Measurements from ENCODE around the gene YIF1A.

Gene YIF1A

GRCh38 chr11:66289548-66290329 lies 796 bp upstream of the YIF1A start:
- peak overlapping the region; percentile 41 for H3K9ac ChIP-seq (ENCODE audit: low read length)
- H3K4me3 ChIP-seq (ENCODE audit: low read depth, low read length), result peak overlapping the region; percentile 77
- H3K36me3 ChIP-seq (ENCODE audit: control insufficient read depth, insufficient read depth, low read length), result peaks cover 15% of the 10 kb centered on the region
- H3K4me1 ChIP-seq (ENCODE audit: control insufficient read depth, insufficient read depth, low read length), result peaks cover 13% of the 10 kb centered on the region
- H3K27ac ChIP-seq (ENCODE audit: low read depth, low read length), result no peak overlapping the region
- peaks cover 49% of the 10 kb centered on the region for H3K27me3 ChIP-seq (ENCODE audit: control insufficient read depth, insufficient read depth, low read length)
- H3K9me3 ChIP-seq (ENCODE audit: control insufficient read depth, insufficient read depth, low read depth, low read length), result no peaks in the 10 kb centered on the region

- peaks cover 13% of the 10 kb centered on the region for H3K4me1 ChIP-seq (ENCODE audit: control insufficient read depth, insufficient read depth, low read length)
- H3K9ac ChIP-seq (ENCODE audit: low read length), result peak overlapping the region; percentile 76
- peaks cover 22% of the 10 kb centered on the region for H3K36me3 ChIP-seq (ENCODE audit: control insufficient read depth, insufficient read depth, low read length)
- H3K27ac ChIP-seq (ENCODE audit: low read depth, low read length), result no peak overlapping the region; the same call in 1 of the 2 replicates
- H3K27me3 ChIP-seq (ENCODE audit: control insufficient read depth, insufficient read depth, low read length), result peaks cover 35% of the 10 kb centered on the region
- H3K9me3 ChIP-seq (ENCODE audit: control insufficient read depth, insufficient read depth, low read depth, low read length), result no peaks in the 10 kb centered on the region
- peak overlapping the region; percentile 77 for H3K4me3 ChIP-seq (ENCODE audit: low read depth, low read length)
These were observed 863 bp downstream of the YIF1A start for GRCh38 chr11:66287889-66288670.

- Histone ChIP-seq H3K27ac (ENCODE audit: low read depth, low read length) (no peak overlapping the region), H3K27me3 (ENCODE audit: control insufficient read depth, insufficient read depth, low read length) (peaks cover 28% of the 10 kb centered on the region), H3K9me3 (ENCODE audit: control insufficient read depth, insufficient read depth, low read depth, low read length) (no peaks in the 10 kb centered on the region), H3K4me3 (ENCODE audit: low read depth, low read length) (peak overlapping the region; percentile 77; the same call in 1 of the 2 replicates), H3K9ac (ENCODE audit: low read length) (no peak overlapping the region), H3K4me1 (ENCODE audit: control insufficient read depth, insufficient read depth, low read length) (peaks cover 17% of the 10 kb centered on the region), H3K36me3 (ENCODE audit: control insufficient read depth, insufficient read depth, low read length) (peaks cover 22% of the 10 kb centered on the region)
These were observed 1.6 kb downstream of the YIF1A start for GRCh38 chr11:66287211-66287888.

- no peak overlapping the region for H3K4me3 ChIP-seq (ENCODE audit: low read depth, low read length)
- peaks cover 22% of the 10 kb centered on the region for H3K36me3 ChIP-seq (ENCODE audit: control insufficient read depth, insufficient read depth, low read length)
- no peak overlapping the region for H3K27ac ChIP-seq (ENCODE audit: low read depth, low read length)
- peaks cover 21% of the 10 kb centered on the region for H3K4me1 ChIP-seq (ENCODE audit: control insufficient read depth, insufficient read depth, low read length)
- H3K27me3 ChIP-seq (ENCODE audit: control insufficient read depth, insufficient read depth, low read length), result peaks cover 21% of the 10 kb centered on the region
- H3K9me3 ChIP-seq (ENCODE audit: control insufficient read depth, insufficient read depth, low read depth, low read length), result no peaks in the 10 kb centered on the region
- no peak overlapping the region for H3K9ac ChIP-seq (ENCODE audit: low read length)
These were observed 2.2 kb downstream of the YIF1A start for GRCh38 chr11:66286699-66287098.

- Histone ChIP-seq H3K27ac (ENCODE audit: low read depth, low read length) (no peak overlapping the region), H3K9me3 (ENCODE audit: control insufficient read depth, insufficient read depth, low read depth, low read length) (no peaks in the 10 kb centered on the region)
These were observed 3.5 kb downstream of the YIF1A start for GRCh38 chr11:66285250-66285947.

GRCh38 chr11:66284526-66285078 lies 4.3 kb downstream of the YIF1A start:
- H3K27me3 ChIP-seq (ENCODE audit: control insufficient read depth, insufficient read depth, low read length), result peaks cover 10% of the 10 kb centered on the region
- peaks cover 22% of the 10 kb centered on the region for H3K36me3 ChIP-seq (ENCODE audit: control insufficient read depth, insufficient read depth, low read length)
- H3K9me3 ChIP-seq (ENCODE audit: control insufficient read depth, insufficient read depth, low read depth, low read length), result no peaks in the 10 kb centered on the region
- peaks cover 24% of the 10 kb centered on the region for H3K4me1 ChIP-seq (ENCODE audit: control insufficient read depth, insufficient read depth, low read length)
- no peak overlapping the region for H3K9ac ChIP-seq (ENCODE audit: low read length)
- H3K27ac ChIP-seq (ENCODE audit: low read depth, low read length), result no peak overlapping the region
- no peak overlapping the region for H3K4me3 ChIP-seq (ENCODE audit: low read depth, low read length)

More at GRCh38 chr11:66285250-66285947, 3.5 kb downstream of the YIF1A start:
- H3K4me1 ChIP-seq (ENCODE audit: control insufficient read depth, insufficient read depth, low read length), result peaks cover 26% of the 10 kb centered on the region
- peaks cover 10% of the 10 kb centered on the region for H3K27me3 ChIP-seq (ENCODE audit: control insufficient read depth, insufficient read depth, low read length)
- peaks cover 22% of the 10 kb centered on the region for H3K36me3 ChIP-seq (ENCODE audit: control insufficient read depth, insufficient read depth, low read length)
- no peak overlapping the region for H3K4me3 ChIP-seq (ENCODE audit: low read depth, low read length)
- no peak overlapping the region for H3K9ac ChIP-seq (ENCODE audit: low read length)

- no peak overlapping the region for H3K9ac ChIP-seq (ENCODE audit: low read length)
- peaks cover 17% of the 10 kb centered on the region for H3K27me3 ChIP-seq (ENCODE audit: control insufficient read depth, insufficient read depth, low read length)
- H3K27ac ChIP-seq (ENCODE audit: low read depth, low read length), result no peak overlapping the region
- H3K4me3 ChIP-seq (ENCODE audit: low read depth, low read length), result no peak overlapping the region
- peaks cover 27% of the 10 kb centered on the region for H3K4me1 ChIP-seq (ENCODE audit: control insufficient read depth, insufficient read depth, low read length)
- H3K36me3 ChIP-seq (ENCODE audit: control insufficient read depth, insufficient read depth, low read length), result peaks cover 22% of the 10 kb centered on the region
- no peaks in the 10 kb centered on the region for H3K9me3 ChIP-seq (ENCODE audit: control insufficient read depth, insufficient read depth, low read depth, low read length)
These were observed 5.4 kb downstream of the YIF1A start for GRCh38 chr11:66283461-66284105.

- Histone ChIP-seq H3K4me1 (ENCODE audit: control insufficient read depth, insufficient read depth, low read length) (peaks cover 23% of the 10 kb centered on the region), H3K9ac (ENCODE audit: low read length) (no peak overlapping the region), H3K9me3 (ENCODE audit: control insufficient read depth, insufficient read depth, low read depth, low read length) (no peaks in the 10 kb centered on the region), H3K4me3 (ENCODE audit: low read depth, low read length) (no peak overlapping the region), H3K36me3 (ENCODE audit: control insufficient read depth, insufficient read depth, low read length) (peaks cover 22% of the 10 kb centered on the region), H3K27ac (ENCODE audit: low read depth, low read length) (no peak overlapping the region), H3K27me3 (ENCODE audit: control insufficient read depth, insufficient read depth, low read length) (peaks cover 17% of the 10 kb centered on the region)
These were observed 6.2 kb downstream of the YIF1A start for GRCh38 chr11:66282468-66283455.

GRCh38 chr11:66281776-66282467 lies 7.0 kb downstream of the YIF1A start:
- Histone ChIP-seq H3K27ac (ENCODE audit: low read depth, low read length) (no peak overlapping the region), H3K4me1 (ENCODE audit: control insufficient read depth, insufficient read depth, low read length) (peaks cover 25% of the 10 kb centered on the region), H3K9me3 (ENCODE audit: control insufficient read depth, insufficient read depth, low read depth, low read length) (no peaks in the 10 kb centered on the region), H3K27me3 (ENCODE audit: control insufficient read depth, insufficient read depth, low read length) (peaks cover 17% of the 10 kb centered on the region), H3K9ac (ENCODE audit: low read length) (no peak overlapping the region), H3K36me3 (ENCODE audit: control insufficient read depth, insufficient read depth, low read length) (peaks cover 22% of the 10 kb centered on the region), H3K4me3 (ENCODE audit: low read depth, low read length) (no peak overlapping the region)

Measured in HUES6 (cell line).